Measurements from ENCODE around the gene ELL. TPM values are rescaled to one million over a fixed set of nuclear protein-coding genes. Genes with fewer than 3 reads are reported as not detected.

The ELL gene
- total and polyA plus RNA-seq, 9 of the 15 experiments (the other 6 are each of a cell fraction or from before 2014, with no cell fraction given), result 0.24 to 22.5 (median 4.1) TPM

GRCh38 chr19:18543814-18544475 is 22.1 kb upstream of the ELL start (continued):
- no peak for TF ChIP-seq E4F1 (CRISPR knock-in tag; IDR thresholded peaks at IDR 0.05; ENCODE audit: borderline replicate concordance)
- TF ChIP-seq HCFC1 (IDR thresholded peaks at IDR 0.05; ENCODE audit: low read depth, low read length), result peak; percentile 27; the same call in 1 of the 2 replicates
- TF ChIP-seq POLR2B (IDR thresholded peaks at IDR 0.05; ENCODE audit: low read depth, partially characterized antibody), result peak; percentile 53
- no peak for TF ChIP-seq HMG20B (CRISPR knock-in tag; IDR thresholded peaks at IDR 0.05)
- no peak for TF ChIP-seq PRPF4 (IDR thresholded peaks at IDR 0.05; ENCODE audit: insufficient read depth, low read depth, low read length, poor library complexity, severe bottlenecking)
- no peak for TF ChIP-seq FOXJ3 (CRISPR knock-in tag; IDR thresholded peaks at IDR 0.05)
- TF ChIP-seq BCOR (IDR thresholded peaks at IDR 0.05), result peak; percentile 91
- TF ChIP-seq ZBTB40 (IDR thresholded peaks at IDR 0.05), result no peak
- no peak for TF ChIP-seq ZBTB40 (CRISPR knock-in tag; IDR thresholded peaks at IDR 0.05)
- no peak; the same call in 1 of the 2 replicates for TF ChIP-seq TRIM28 (IDR thresholded peaks at IDR 0.05)
- no peak for TF ChIP-seq FOXK1 (CRISPR knock-in tag; IDR thresholded peaks at IDR 0.05; ENCODE audit: borderline replicate concordance)
- TF ChIP-seq TEAD1 (CRISPR knock-in tag; IDR thresholded peaks at IDR 0.05), result 0 out of 4 replicates have a peak, but pooled peaks have one; percentile 46 to 62
- TF ChIP-seq MXD1 (CRISPR knock-in tag; IDR thresholded peaks at IDR 0.05; ENCODE audit: borderline replicate concordance, poor library complexity, severe bottlenecking), result no peak
- TF ChIP-seq SMARCA4 (IDR thresholded peaks at IDR 0.05), result peak; percentile 98
- TF ChIP-seq ZBED1 (IDR thresholded peaks at IDR 0.05), result peak; percentile 82; the same call in 1 of the 2 replicates
- no peak for TF ChIP-seq TAF15 (IDR thresholded peaks at IDR 0.05; ENCODE audit: low read depth, low read length)
- TF ChIP-seq RAD21 (CRISPR knock-in tag; conservative IDR thresholded peaks at IDR 0.05 in 1 of 2, IDR thresholded peaks at IDR 0.05 in 1 of 2), result peak; percentile 56 to 76
